Upper lobe of left lung (tissue), 6 donors: ENCODE data around the gene YDJC. TPM values are rescaled to one million over a fixed set of nuclear protein-coding genes. Genes with fewer than 3 reads are reported as not detected.

Source experiments
- ATAC-seq, 2 donors: fragments of 200-7000 bp; cut with Tn5 transposase; one replicate each; pipeline ENCODE4 v1.9.1; 2022; ENCODE audit warnings: mild to moderate bottlenecking in 2 of 2, moderate library complexity in 2 of 2; ENCODE audit not compliant: low FRiP score in 2 of 2
- DNase-seq, 2 donors: peaks; one replicate each; pipeline ENCODE4 v3.0.0-alpha.2; 2019 to 2020
- H3K27ac ChIP-seq, 4 donors: fragments of 200-600 bp; sonication (generic); one replicate each; pipeline ENCODE4 v1.5.1; 2016 to 2019
- H3K27me3 ChIP-seq, 4 donors: fragments of 200-600 bp; sonication (generic); one replicate each; pipeline ENCODE4 v1.5.1; 2017 to 2019
- H3K36me3 ChIP-seq, 4 donors: fragments of 200-600 bp; sonication (generic); one replicate each; pipeline ENCODE4 v1.5.1; 2016 to 2019
- H3K4me1 ChIP-seq, 4 donors: fragments of 200-600 bp; sonication (generic); one replicate each; pipeline ENCODE4 v1.5.1; 2018 to 2019
- H3K4me3 ChIP-seq, 4 donors: fragments of 200-600 bp; sonication (generic); one replicate each; pipeline ENCODE4 v1.5.1; 2017 to 2019; ENCODE audit warnings: mild to moderate bottlenecking in 2 of 4, moderate library complexity in 1 of 4
- H3K9me3 ChIP-seq, 4 donors: fragments of 200-600 bp; sonication (generic); one replicate each; pipeline ENCODE4 v1.5.1; 2018 to 2019
- EP300 ChIP-seq, 4 donors: sonication (generic); formaldehyde crosslinking; IDR thresholded peaks; one replicate each; pipeline ENCODE4 v1.5.1; 2017; ENCODE audit warnings: antibody characterized with exemption in 4 of 4, control low read depth in 2 of 4
- POLR2A ChIP-seq, 4 donors: fragments of 450-650 bp; IDR thresholded peaks; one replicate each; pipeline ENCODE4 v1.5.1; 2016 to 2017; ENCODE audit warnings: antibody characterized with exemption in 4 of 4, mild to moderate bottlenecking in 2 of 4
- POLR2AphosphoS5 ChIP-seq, 2 donors: sonication (generic); formaldehyde crosslinking; IDR thresholded peaks; one replicate each; pipeline ENCODE4 v1.5.1; 2017; ENCODE audit warnings: antibody characterized with exemption in 2 of 2
- WGBS, 2 donors: methylation state at CpG; one replicate each; pipeline ENCODE4 v1.1.5; 2017 to 2018; 5-methylcytosine and 5-hydroxymethylcytosine counted together
- total RNA-seq, 6 donors: library from RNA; depleted of rRNA in 4 of 6; stranded (reverse); fragments of >200 nt in 4 of 6; gene quantifications; one replicate each; pipeline versions ENCODE4 v1.1.0 to v1.2.1, GENCODE V29; 2016 to 2021
- TF ChIP-seq, protein P1 (sequence below), 6 experiments: fragments of 450-650 bp in 4 of 6; fragments of 200-600 bp in 2 of 6; sonication (generic) in 2 of 6; IDR thresholded peaks; one replicate each; pipeline ENCODE4 v1.5.1; 2016 to 2019; ENCODE audit warnings: antibody characterized with exemption in 6 of 6
- donor health status: DM: no; HTN: no; CAD: no; lungs with moderate emphysema.
- donor health status: DM: no; HTN: yes; CAD: no; lungs with severe emphysema.

The YDJC gene
- total RNA-seq, 6 donors from 2014 or later, result 22.2 to 47.4 (median 28.3) TPM

GRCh38 chr22:21634081-21634480 is 4.3 kb upstream of the YDJC start:
- no peaks in the 10 kb centered on the region for H3K27me3 ChIP-seq
- TF ChIP-seq, protein P1, sequence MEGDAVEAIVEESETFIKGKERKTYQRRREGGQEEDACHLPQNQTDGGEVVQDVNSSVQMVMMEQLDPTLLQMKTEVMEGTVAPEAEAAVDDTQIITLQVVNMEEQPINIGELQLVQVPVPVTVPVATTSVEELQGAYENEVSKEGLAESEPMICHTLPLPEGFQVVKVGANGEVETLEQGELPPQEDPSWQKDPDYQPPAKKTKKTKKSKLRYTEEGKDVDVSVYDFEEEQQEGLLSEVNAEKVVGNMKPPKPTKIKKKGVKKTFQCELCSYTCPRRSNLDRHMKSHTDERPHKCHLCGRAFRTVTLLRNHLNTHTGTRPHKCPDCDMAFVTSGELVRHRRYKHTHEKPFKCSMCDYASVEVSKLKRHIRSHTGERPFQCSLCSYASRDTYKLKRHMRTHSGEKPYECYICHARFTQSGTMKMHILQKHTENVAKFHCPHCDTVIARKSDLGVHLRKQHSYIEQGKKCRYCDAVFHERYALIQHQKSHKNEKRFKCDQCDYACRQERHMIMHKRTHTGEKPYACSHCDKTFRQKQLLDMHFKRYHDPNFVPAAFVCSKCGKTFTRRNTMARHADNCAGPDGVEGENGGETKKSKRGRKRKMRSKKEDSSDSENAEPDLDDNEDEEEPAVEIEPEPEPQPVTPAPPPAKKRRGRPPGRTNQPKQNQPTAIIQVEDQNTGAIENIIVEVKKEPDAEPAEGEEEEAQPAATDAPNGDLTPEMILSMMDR (IDR thresholded peaks at IDR 0.05), result no peak
- TF ChIP-seq POLR2AphosphoS5 (IDR thresholded peaks at IDR 0.05) (no peak), POLR2A (IDR thresholded peaks at IDR 0.05) (no peak), EP300 (IDR thresholded peaks at IDR 0.05) (no peak)

GRCh38 chr22:21633481-21633880 is 3.7 kb upstream of the YDJC start:
- 85 to 94% methylated on average over 3 to 4 of the region's 4 CpGs for WGBS, 2 donors
- ATAC-seq (no peak), DNase-seq (no peak)
- TF ChIP-seq POLR2AphosphoS5 (IDR thresholded peaks at IDR 0.05) (no peak), EP300 (IDR thresholded peaks at IDR 0.05) (no peak), POLR2A (IDR thresholded peaks at IDR 0.05) (no peak)
- TF ChIP-seq, protein P1 (IDR thresholded peaks at IDR 0.05), result no peak
- H3K4me1 ChIP-seq, result peaks cover 7 to 17% (median 10%) of the 10 kb centered on the region in 4 donors
- H3K36me3 ChIP-seq, result peaks cover 0 to 2% (median 0%) of the 10 kb centered on the region in 4 donors
- H3K4me3 ChIP-seq, result no peak overlapping the region
- no peaks in the 10 kb centered on the region for H3K9me3 ChIP-seq
- no peak overlapping the region for H3K27ac ChIP-seq
- H3K27me3 ChIP-seq, result no peaks in the 10 kb centered on the region

More at GRCh38 chr22:21634081-21634480, 4.3 kb upstream of the YDJC start:
- Histone ChIP-seq H3K27ac (no peak overlapping the region), H3K4me1 (peaks cover under 1 to 11% (median 4%) of the 10 kb centered on the region in 4 donors), H3K9me3 (no peaks in the 10 kb centered on the region), H3K4me3 (no peak overlapping the region), H3K36me3 (no peaks in the 10 kb centered on the region)
- 93 to 95% methylated on average over 13 to 16 of the region's 16 CpGs for WGBS, 2 donors
- ATAC-seq, result no peak
- no peak for DNase-seq

- Histone ChIP-seq H3K27ac (no peak overlapping the region), H3K36me3 (peaks cover 0 to 4% (median 0%) of the 10 kb centered on the region in 4 donors), H3K9me3 (no peaks in the 10 kb centered on the region), H3K27me3 (no peaks in the 10 kb centered on the region), H3K4me1 (peaks cover 9 to 22% (median 14%) of the 10 kb centered on the region in 4 donors), H3K4me3 (no peak overlapping the region)
- DNase-seq, result no peak
- WGBS, 2 donors, result 92 to 99% methylated on average over 12 to 18 of the region's 18 CpGs
- ATAC-seq, result no peak
- TF ChIP-seq POLR2A (IDR thresholded peaks at IDR 0.05) (no peak), POLR2AphosphoS5 (IDR thresholded peaks at IDR 0.05) (no peak), EP300 (IDR thresholded peaks at IDR 0.05) (no peak)
- TF ChIP-seq, protein P1 (IDR thresholded peaks at IDR 0.05), result no peak
Observed at GRCh38 chr22:21632931-21633330, 3.1 kb upstream of the YDJC start.

GRCh38 chr22:21632237-21632895 is 2.5 kb upstream of the YDJC start, which contains the start of gene CCDC116:
CCDC116 (plus strand) TSS chr22:21632760; CDS start chr22:21633182, 422 bp downstream.
- 72 to 84% methylated on average over 20 to 26 of the region's 27 CpGs for WGBS, 2 donors

More at GRCh38 chr22:21632237-21632895, 2.5 kb upstream of the YDJC start, which contains the start of gene CCDC116:
- DNase-seq, result no peak
- Histone ChIP-seq H3K9me3 (no peaks in the 10 kb centered on the region), H3K27me3 (no peaks in the 10 kb centered on the region), H3K36me3 (peaks cover 0 to 4% (median 0%) of the 10 kb centered on the region in 4 donors), H3K4me1 (peaks cover 9 to 24% (median 14%) of the 10 kb centered on the region in 4 donors), H3K27ac (no peak within 1 kb of the TSS), H3K4me3 (no peak within 1 kb of the TSS)
- TF ChIP-seq, protein P1 (IDR thresholded peaks at IDR 0.05), result no peak
- TF ChIP-seq POLR2A (IDR thresholded peaks at IDR 0.05) (no peak), EP300 (IDR thresholded peaks at IDR 0.05) (no peak), POLR2AphosphoS5 (IDR thresholded peaks at IDR 0.05) (no peak)
- no peak for ATAC-seq
